IPS DF 19.7 (cell line): ENCODE measurements around the gene TDRD7.

Source experiments
- DNase-seq: peaks from one replicate; pipeline ENCODE4 v3.0.0-alpha.2; 2013; ENCODE audit warnings: low read depth, low spot score

Gene TDRD7

DNA sequence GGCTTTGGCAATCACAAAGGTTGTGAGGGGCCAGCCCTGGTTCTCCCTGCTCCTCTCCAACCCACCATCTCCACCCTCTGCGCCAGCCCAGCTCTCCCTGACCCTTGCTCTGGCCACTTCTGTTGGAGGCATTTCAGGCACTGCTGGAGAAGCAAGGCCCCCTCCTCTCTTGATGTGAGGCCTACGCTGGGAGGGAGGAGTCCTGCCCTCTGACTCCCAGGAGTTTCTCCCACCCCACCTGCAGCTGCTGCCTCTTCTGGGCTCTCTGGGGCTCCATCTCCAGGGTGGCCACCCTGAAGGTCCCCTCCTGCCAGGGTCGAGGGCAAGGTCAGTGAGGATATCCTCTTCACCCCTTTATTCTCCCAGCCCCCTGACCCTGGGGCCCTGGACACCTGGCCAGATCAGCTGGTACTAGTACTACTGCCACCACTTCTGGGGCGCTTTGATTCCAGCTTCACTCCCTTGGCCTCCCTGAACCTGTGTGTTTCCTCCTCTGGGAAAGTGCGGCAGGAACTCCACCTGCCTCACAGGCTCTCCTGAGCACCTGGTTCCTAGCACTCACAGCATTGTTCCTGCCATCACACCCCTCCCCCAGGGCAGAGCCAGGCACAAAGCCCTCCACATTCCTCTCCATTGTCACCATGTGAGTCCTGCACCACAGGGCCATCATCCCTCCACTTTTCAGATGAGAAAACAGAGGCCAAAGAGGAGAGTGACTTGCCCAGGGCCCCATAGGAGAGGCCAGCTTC lies 23.8 kb upstream of the TDRD7 start:
- DNase-seq = no peak

DNA sequence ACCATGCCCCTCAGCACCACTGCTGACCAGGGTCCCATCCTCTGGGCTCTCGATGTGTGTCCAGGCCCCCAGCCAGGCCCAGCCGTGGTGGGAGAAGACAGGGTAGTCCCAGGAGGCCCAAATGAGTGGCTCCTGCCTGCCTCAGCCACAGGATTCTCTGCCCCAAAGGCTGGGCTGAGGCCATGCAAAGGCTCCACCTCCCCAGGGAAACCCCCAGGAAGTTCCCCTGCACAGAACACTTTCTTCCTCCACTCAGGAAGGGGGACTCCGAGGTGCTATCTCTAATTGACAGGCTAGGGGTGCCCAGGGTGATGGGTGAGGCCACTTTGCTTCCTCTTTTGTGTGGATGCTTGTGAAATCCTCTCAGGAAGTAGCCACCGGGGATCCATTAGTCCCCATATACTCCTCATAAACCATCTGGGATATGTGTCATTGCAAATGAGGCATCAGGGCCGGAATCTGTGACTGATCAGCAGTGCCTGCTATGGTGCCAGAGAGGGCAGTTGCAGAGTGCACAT lies 23.1 kb upstream of the TDRD7 start:
- no peak for DNase-seq

DNA sequence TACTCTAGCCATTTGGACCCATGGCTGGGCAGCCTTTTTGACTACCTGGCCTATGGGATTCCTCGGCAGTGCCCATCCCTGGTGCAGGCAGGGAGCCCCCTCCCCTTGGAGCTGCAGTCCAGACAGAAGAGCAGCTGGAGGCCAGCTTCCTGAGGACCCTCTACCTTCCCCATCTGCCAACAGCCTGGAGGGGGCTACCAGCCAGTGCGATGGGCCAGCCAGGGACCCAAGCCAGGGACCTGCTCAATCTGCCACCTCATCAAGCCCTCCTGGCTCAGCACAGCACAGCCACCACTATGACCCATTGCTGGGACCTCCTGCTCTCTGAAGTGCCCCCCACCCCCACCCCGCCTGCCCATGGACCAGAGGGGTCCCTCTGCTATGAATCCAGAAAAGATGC lies 22.6 kb upstream of the TDRD7 start:
- DNase-seq = no peak

DNA sequence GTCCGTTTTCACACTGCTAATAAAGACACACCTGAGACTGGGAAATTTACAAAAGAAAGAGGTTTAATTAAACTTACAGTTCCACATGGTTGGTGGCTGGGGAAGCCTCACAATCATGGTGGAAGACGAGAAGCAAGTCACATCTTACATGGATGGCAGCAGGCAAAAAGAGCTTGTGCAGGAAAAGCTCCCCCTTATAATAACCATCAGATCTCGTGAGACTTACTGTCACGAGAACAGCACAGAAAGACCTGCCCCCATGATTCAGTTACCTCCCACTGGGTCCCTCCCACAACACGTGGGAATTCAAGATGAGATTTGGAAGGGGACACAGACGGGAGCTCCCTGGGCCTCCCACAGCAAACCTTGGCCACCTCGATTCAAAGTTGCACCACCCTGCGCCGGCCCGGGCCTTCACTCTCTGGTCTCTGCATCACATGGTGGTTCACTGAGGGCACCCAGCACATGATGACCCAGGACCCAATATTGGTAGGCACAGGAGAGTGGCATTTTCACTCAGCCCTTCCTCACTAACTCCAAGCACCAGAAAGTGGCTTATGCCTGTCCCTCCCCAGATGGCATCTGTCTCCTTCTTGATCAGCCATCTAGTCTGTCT lies 21.0 kb upstream of the TDRD7 start:
- DNase-seq = no peak

DNA sequence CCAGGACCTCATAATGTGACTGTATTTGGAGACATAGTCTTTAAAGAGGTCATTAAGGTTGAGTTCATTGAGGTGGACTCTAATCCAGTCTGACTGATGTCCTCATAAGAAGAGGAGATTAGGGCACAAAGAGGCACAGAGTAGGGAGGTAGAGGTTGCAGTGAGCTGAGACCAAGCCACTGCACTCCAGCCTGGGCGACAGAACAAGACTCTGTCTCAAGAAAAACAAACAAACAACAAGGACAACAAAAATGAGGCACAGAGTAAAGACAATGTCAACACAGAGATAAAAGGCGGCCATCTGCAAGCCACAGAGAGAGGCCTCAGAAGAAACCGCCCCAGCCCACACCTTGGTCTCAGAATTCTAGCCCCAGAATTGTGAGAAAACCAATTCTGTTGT lies 17.0 kb upstream of the TDRD7 start:
- no peak for DNase-seq

DNA sequence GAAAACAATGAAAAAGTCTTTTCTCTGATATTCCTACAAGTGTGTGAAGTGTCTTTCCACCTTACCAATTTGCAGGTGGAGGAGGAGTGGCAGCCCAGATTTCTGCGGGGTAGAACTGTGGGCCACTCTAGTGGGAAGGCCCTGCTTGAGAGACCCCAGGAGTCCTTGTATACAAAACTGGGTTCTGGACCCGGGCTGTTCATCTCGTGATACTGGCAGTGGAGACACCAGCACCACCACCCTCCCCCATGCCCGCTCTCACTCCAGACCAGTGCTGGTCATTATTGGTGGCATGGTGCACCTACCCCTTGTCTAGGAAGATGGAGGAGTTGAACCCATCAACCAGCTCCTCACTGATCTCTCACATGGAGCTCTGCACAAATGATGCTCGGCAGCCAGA lies 16.2 kb upstream of the TDRD7 start:
- no peak for DNase-seq

DNA sequence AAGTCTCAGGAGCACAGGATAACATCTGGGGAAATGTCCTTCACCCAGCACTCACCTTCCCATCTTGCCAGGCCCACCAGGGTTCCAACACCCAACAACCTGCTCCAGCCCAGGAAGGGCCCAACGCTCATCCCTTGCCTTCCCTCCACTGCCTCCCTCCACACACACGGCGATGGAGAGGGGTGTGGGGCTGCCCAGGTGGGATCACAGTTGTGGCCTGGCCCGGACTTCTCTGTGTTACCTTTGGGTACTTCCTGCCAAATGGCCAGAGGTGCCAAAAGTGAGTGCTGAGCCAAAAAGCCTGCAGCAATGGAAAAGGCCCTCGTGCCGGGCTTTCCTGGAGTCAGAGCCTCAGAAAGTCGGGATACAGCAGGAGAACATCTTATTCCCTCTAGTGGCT lies 15.6 kb upstream of the TDRD7 start:
- no peak for DNase-seq

DNA sequence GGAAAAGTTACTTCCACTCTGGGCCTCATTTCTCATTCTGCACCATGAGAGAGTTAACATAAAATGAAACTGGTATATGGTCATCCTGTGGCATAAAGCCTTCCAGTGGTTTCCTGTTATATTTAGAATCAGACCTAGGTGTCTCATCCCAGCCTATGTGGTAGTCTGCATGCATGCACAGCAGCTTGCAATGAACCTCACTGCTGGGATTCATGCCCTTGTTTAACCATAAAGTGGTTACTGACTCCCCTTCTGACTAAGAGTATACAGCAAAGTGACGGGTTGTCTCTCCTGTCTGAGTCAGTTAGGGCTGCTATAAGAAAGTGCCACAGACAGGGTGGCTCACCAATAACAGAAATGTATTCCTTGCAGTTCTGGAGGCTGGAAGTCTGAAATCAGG lies 14.7 kb upstream of the TDRD7 start:
- no peak for DNase-seq

DNA sequence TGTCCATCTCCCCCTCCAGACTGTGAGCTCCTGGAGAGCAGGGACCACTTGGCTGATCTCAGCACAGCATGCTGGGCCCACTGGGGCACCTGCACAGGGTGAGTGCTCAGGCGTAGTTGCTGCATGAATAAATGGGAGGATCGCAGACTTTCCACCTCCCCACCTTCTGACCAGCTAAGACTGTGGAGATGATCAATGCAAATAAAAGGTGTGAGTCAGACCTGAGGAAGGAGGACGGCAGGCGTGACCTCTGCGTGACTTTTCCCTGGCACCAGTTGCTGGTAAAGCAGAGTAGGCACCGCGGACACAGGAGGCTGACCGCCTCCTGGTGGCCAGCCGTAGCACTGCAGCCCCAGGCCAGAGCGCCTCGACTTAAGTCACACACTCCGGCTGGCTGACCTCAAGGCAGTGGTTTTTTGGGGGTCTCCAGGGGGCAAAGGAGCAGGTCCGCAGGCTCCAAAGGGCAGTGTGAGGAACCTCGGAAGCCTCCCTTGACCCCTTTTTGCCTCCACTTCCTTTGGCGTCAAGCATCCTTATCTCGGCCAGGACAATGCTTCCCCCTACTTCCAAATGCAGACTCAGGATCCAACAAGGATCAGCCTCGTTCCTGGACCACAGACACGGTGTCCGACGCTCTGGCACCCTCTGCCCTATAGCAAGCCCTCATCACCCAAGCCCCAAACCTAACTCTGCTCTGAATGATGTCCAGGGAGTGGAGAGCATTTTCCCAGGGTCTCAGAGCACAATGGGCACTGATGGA lies 12.7 kb upstream of the TDRD7 start:
- peak; percentile 35 for DNase-seq

DNA sequence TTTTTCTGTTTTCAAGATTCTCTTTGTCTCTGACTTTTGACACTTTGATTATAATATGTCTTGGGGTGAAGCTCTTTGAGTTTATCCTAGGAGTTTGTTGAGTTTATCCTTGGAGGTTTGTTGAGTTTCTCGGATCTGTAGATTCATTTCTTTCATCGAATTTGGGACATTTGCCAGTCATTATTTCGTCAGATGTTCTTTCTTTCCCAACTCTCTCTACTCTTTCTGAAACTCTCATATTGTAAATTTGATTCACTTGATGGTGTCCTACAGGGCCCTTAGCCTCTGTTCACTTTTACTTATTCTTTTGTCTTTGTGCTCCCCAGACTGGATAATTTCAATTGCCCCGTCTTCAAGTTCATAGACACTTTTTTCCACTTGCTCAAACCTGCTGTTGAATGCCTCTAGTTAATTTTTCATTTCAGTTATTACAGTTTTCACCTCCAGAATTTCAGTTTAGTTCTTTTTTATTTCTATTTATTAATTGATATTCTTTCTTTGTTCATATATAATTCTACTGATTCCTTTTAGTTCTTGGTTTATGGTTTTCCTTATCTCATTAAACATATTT lies 8.1 kb upstream of the TDRD7 start:
- DNase-seq = no peak

DNA sequence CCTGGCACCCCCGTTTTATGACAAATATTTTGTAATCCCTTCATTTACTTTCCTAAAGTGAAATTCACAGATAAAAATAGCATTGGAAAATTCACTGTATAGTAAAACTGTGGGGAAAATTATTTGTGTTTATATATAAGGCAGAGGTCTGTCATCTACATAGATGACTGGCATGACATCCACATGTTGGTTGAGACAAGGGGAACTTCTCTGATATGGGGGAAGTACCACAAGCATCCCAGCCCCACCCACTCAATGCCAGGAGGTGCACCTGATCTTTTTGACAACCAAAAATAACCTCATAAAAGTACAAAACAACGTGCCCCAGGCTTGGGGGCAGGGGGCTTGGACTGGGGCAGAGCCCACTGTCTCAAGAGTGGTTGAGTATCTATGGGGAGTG lies 6.3 kb upstream of the TDRD7 start:
- no peak for DNase-seq

DNA sequence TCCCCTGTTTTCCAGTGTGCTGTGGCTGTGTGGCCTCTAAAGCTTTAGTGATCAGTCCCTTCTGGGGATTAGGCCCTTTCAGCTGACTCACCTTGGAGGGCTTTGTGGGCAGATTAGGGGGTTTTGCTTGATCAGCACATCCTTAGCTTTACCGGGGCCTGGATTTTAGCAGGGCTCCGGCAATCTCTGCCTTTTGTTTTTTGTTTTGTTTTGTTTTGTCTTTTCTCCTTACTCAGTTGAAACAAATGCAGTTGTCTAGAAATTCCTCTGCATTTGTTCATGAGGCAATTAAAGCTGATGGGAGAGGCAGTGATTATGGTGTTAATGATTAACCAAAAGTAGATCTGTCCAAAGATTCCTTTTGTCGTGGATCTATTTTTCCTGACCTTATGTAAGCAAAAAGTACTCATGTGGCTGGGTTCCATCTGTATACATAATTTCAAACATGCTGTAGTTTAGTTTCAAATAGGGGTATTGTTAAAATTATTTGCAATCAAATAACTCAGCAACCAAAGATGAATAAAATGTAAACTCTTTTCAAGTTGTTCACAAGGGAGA lies 5.2 kb upstream of the TDRD7 start:
- DNase-seq = no peak

DNA sequence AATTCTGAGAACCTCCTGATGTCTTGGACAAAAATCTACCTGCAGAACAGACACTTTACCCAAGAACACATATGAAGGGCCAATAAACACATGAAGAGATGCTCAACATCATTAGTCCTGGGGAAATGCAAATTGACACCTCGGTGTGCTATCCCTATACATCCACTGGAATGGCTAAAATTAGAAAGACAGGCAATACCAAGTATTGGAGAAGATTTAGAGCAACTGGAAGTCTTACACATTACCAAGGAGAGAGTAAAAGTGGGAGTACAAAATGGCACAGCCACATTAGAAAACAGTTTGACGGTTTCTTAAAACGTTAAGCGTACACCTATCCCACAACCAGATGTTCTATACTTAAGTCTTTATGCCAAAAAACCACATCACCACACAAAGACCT lies 3.3 kb upstream of the TDRD7 start:
- DNase-seq = no peak

DNA sequence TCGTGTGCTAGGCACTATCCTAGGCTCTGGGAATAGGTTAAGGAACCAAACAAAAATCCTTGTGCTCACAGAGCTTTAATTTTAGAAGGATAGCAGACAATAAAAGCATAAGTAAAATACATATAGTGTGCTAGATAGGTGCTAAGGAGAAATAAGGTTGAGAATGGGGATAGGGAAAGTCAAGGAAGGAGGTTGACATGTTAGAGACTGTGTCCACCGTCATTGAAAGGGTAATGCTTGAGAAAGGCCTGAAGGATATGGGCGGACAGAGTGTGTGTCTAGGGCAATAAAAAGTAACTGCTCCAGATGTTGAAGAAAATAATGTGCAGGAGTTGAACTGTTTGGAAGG lies 482 bp upstream of the TDRD7 start:
- DNase-seq = no peak

DNA sequence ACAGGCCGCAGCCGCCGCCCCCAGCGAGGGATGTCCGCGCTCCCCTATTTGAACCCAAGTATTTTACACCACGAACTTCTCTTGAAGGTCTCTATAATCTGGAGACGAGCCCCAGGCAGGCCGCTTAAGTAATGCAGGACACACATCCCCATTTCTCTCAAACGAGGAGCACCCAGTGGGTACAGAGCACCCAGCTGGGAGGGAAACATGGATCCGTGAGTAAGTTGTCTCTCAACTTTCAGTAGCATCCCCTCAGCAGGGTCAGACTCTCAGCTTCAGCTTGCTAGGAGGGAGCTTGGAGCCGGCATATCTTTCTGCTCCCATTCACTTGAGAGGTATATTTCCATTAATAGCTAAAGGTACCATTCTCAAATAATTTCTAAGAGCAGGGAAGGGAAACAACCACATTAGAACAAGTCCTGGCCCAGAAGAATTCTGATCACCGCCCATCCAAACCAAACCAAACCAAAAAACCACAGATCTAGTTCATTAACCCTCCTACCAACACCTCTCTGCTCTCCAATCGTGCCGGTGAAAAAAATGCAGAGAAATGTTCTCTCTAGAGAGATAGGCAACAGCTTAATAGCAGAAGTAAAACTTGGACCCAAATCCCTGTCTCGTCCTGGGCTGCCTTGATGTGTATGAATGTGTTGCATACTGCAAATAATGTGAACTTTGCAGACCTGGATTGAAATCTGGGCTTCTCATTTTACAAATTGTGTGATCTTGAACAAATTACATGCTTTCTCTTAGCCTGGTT lies 910 bp downstream of the TDRD7 start:
- DNase-seq = no peak

DNA sequence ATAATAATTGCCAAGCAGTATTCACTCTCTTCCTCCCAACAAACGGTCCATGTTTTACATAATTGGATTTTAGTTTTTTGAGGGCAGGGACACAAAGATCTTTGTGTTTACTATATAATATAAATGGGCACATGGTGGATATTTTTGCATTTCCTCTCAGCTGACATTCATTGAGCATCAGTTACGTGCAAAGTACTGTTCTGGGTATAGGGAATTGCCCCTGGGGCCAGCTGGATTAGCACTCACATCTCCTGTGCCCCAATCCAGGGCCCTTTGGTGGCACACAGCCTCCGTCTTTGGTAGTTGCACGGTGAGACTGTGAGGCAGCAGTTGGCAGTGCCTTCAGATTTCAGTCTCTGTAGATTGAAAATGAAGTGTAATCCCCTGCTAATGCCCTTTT lies 1.6 kb downstream of the TDRD7 start:
- DNase-seq = no peak

DNA sequence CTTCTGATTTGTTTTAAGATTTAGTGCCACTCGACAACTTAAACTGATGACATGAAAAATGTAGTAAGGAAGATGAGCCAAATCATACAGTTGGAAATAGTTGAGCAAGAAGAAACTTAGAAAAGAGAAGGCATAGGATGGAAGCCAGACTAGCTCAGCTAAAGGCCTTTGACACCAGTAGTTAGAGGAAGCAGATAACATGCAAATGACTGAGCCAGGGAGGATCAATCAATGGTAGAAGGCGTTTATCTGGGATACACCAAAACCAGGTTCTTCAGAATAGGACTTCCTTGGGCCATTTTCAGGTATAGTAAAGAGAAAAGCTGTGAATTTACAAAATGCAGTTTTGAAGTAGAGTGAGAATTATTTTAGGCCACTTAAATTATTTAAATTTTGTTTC lies 3.2 kb downstream of the TDRD7 start:
- no peak for DNase-seq

DNA sequence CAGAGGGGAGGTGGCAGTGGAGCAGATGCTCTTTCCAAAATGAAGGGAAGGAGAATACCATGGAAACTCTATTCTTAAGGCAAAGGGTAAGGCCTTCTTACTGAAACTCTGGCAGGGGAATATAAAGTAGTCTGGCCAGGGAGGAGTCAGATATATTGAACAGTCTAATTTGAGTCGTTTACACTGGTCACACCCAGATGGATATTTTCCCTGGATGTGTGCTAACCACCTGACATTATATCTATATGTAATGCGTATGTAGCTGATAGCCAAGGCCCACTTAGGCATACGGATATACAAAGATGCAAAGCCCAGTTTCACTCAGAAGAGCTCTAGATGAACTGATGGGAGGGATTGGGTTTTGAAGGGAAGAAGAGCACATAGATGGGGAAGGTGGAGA lies 7.0 kb downstream of the TDRD7 start:
- DNase-seq = no peak

DNA sequence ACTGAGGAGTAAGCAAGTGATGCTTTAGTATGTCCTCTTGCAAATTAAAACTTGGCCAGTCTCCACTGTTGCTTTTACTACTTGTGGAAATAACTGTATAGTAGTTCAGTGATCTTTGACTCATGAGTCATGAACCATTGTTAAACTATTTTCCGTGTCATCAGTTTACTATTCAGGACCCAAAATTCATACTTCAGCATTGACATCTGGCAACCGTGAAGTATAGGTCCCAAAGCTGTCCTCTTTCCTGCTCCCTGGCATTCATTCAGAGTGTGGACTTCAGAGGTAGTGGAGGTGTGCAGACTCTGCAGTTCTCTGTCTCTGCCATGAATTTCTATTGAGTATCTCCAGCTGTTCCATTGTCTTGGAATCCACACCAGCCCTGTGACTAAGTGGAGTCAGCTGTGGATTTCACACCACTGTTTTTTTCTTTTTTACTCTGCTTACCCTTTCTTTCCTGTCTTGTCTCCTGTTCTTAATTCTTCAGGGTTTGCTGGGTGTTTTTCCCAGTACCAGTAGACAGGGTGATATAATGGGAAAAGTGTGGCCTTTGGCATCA lies 7.5 kb downstream of the TDRD7 start:
- no peak for DNase-seq

DNA sequence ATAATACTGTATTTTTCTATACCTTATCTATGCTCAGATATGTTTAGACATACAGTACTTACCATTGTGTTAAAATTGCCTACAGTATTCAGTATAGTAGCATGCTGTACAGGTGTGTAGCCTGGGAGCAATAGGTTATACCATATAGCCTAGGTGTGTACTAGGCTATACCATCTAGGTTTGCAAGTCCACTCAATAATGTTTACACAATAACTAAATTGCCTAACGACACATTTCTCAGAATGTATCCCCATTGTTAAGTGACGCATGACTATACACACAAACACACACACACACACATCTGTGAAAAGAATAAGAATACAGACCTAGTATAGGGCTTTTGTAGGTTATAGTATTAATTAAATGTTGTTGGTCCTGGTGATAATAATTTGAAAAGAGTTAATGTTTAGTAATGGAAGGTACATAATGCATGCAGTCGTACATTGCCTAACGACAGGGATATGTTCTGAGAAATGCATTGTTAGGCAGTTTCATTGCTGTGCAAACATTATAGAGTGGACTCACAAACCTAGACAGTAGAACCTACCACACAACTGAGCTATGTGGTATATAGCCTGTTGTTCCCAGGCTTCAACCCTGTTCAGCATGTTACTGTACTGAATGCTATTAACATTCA lies 13.6 kb downstream of the TDRD7 start:
- no peak for DNase-seq

DNA sequence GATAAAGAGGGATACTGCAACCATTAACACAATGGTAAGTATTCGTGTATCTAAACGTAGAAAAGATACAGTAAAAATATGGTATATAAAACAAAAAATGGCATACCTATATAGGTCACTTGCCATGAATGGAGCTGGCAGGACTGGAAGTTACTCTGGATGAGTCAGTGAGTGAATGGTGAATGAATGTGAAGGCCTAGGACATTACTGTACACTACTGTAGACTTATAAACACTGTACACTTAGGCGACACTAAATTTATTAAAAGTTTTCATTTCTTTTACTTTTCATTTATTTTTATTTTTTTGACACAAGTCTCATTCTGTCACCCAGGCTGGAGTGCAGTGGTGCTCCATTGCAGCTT lies 14.1 kb downstream of the TDRD7 start:
- no peak for DNase-seq
